ENCODE measurements around the gene NT5DC4. TPM values are rescaled to one million over a fixed set of nuclear protein-coding genes. Genes with fewer than 3 reads are reported as not detected.

NT5DC4 gene
- total and polyA plus RNA-seq, 2 of the 8 experiments (the other 6 are each of a cell fraction or from before 2014, with no cell fraction given) = not detected

- TF ChIP-seq SIN3A (conservative IDR thresholded peaks at IDR 0.05 in 1 of 2, IDR thresholded peaks at IDR 0.05 in 1 of 2; ENCODE audit: low read depth in 1 of 2, low read length in 2 of 2) (no peak), CHD1 (IDR thresholded peaks at IDR 0.05; ENCODE audit: low read depth, low read length) (no peak), KDM1A (IDR thresholded peaks at IDR 0.05; ENCODE audit: borderline replicate concordance, low read length) (no peak)
Measured at GRCh38 chr2:112714836-112715631, 5.8 kb upstream of the NT5DC4 start (continued).

Data from H1 (cell line).